Muscle of leg (tissue), 11 donors: ENCODE data around the gene HOXA2. TPM values are rescaled to one million over a fixed set of nuclear protein-coding genes. Genes with fewer than 3 reads are reported as not detected.

Experiments used
- DNase-seq: peaks from one replicate; pipeline ENCODE4 v3.0.0; 2013
- H3K27ac ChIP-seq: one replicate; pipeline ENCODE4 v1.5.1; 2013; ENCODE audit warnings: mild to moderate bottlenecking, low read length, control low read depth
- H3K27me3 ChIP-seq: one replicate; pipeline ENCODE4 v1.6.1; 2013; ENCODE audit warnings: low read length; ENCODE audit not compliant: control insufficient read depth, insufficient read depth
- H3K36me3 ChIP-seq: one replicate; pipeline ENCODE4 v1.6.1; 2013; ENCODE audit warnings: low read length; ENCODE audit not compliant: control insufficient read depth, insufficient read depth
- H3K4me1 ChIP-seq: one replicate; pipeline ENCODE4 v1.6.1; 2013; ENCODE audit warnings: low read length; ENCODE audit not compliant: control insufficient read depth, insufficient read depth
- H3K4me3 ChIP-seq: one replicate; pipeline ENCODE4 v1.5.1; 2013; ENCODE audit warnings: low read length, control low read depth
- H3K9me3 ChIP-seq: replicated peaks from 2 replicates; pipeline ENCODE4 v1.6.1; 2013; ENCODE audit warnings: low read depth, low read length; ENCODE audit not compliant: control insufficient read depth
- WGBS: methylation state at CpG from one replicate; pipeline ENCODE4 v1.1.5; 2013; ENCODE audit warnings: missing lambda C conversion rate; ENCODE audit not compliant: insufficient coverage; 5-methylcytosine and 5-hydroxymethylcytosine counted together
- polyA plus RNA-seq, 8 donors: library from polyadenylated mRNA; unstranded; fragments of 120-200 nt; gene quantifications; one replicate each; pipeline versions ENCODE4 v1.2.1 to v1.2.3, GENCODE V29; 2013; ENCODE audit warnings: inconsistent platforms in 1 of 8, low replicate concordance in 1 of 8; ENCODE audit not compliant: insufficient read length in 8 of 8, insufficient read depth in 1 of 8
- total RNA-seq: library from RNA; stranded (reverse); fragments of 120-200 nt; gene quantifications from one replicate; pipeline ENCODE4 v1.2.4, GENCODE V29; 2013

Gene HOXA2
- total and polyA plus RNA-seq, 9 donors, result 0.70 to 3.1 (median 1.3) TPM

DNA sequence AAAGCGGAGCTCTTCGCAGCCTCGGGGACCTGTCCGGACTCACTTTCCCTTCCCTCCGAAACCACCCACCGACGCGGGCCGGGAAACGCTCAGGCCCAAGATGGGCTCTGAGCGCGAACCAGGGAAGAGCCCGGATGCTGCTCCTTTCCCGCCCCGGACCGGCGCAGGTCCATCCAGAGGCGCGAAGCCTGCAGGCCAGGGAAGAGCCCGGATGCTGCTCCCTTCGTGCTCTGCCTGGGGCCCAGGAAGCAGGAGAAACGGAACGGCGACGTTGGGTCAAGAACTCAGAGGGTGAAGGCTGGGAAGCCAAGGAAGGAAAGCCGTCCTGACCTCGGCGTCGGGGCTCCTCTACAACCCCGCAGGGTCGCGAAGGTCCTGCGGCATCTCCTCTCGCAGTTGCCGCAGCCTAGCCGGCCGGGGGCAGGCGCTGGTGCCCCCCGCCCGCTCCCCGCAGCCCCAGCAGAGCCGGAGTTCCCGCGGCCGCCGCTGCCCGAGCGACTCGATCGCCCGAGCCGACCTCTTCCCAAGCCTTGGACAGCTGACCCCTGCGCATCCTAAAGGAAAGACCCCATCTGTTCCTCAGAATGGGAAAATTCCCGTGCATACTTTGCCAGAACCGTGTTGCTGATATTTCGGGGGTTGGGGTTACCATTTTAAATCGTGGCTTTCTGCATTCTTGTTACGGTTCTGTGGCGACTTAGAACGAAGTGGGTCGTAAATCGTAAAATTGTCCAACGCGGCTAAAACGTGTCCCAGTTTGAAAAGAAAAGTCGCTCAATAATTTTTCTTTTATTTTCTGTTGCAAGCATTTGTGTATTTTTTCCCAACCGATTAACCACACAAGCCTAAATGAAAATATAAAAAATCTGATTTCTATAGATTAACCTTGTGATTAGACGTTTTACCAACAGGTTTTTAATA lies 14.2 kb downstream of the HOXA2 start:
- Histone ChIP-seq H3K4me1 (peaks cover 8% of the 10 kb centered on the region), H3K9me3 (no peaks in the 10 kb centered on the region), H3K27ac (no peak overlapping the region), H3K36me3 (no peaks in the 10 kb centered on the region), H3K27me3 (peaks cover 50% of the 10 kb centered on the region), H3K4me3 (peak overlapping the region; percentile 10)
- 16% methylated on average over 57 of the region's 68 CpGs for WGBS
- no peak for DNase-seq

DNA sequence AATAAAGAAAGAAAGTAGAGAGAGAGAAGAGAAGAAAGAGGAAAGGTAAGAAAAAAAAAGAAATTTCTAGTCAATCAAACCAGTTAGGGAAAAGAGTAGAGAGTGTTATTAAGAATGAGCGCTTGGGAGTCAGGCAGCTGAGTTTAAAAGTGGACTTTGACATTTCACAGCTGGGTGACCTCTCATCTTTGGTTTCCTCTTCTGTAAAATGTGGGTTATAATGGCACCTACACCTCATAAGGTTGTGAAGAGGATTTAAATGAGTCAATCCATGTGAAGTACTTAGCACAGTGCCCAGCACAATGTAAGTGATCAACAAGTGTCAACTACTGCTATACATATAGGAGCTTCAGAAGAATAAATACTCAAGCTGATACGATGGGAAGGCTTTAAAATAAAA lies 18.8 kb downstream of the HOXA2 start:
- no CpG with 5 or more reads among the region's 2 CpGs for WGBS
- Histone ChIP-seq H3K9me3 (no peaks in the 10 kb centered on the region), H3K27me3 (peaks cover 22% of the 10 kb centered on the region), H3K4me3 (no peak overlapping the region), H3K36me3 (no peaks in the 10 kb centered on the region), H3K4me1 (peaks cover 8% of the 10 kb centered on the region), H3K27ac (no peak overlapping the region)
- DNase-seq, result no peak

DNA sequence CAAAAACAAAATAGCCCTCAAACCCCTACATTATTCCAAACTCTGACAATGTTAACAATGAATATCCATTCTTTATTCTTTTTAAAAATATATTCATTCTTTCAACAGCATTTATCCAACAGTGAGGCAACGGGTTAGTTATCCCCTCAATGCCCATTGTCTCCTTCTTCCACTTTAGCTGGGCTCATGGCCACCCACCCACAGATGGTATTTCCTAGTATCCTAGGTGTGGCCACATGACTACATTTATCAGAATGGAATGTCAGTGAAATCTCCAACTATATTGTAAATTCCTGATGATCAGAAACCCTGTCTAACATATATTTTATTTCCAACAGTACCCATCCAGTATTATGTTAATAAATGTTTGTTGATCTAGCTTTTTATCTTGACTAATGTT lies 20.3 kb downstream of the HOXA2 start:
- WGBS, result no CpG with 5 or more reads among the region's 1 CpG
- Histone ChIP-seq H3K4me3 (no peak overlapping the region), H3K27ac (no peak overlapping the region), H3K27me3 (peaks cover 8% of the 10 kb centered on the region), H3K36me3 (no peaks in the 10 kb centered on the region), H3K9me3 (no peaks in the 10 kb centered on the region), H3K4me1 (no peaks in the 10 kb centered on the region)
- DNase-seq, result no peak

- DNase-seq, result no peak
- H3K9me3 ChIP-seq, result no peaks in the 10 kb centered on the region
- no peak overlapping the region for H3K4me3 ChIP-seq
- no peak overlapping the region for H3K27ac ChIP-seq
- no peaks in the 10 kb centered on the region for H3K4me1 ChIP-seq
- 49% methylated on average over 4 of the region's 4 CpGs for WGBS
- H3K27me3 ChIP-seq, result peaks cover 2% of the 10 kb centered on the region
- no peaks in the 10 kb centered on the region for H3K36me3 ChIP-seq
Measured at GRCh38 chr7:27080844-27081436, 21.5 kb downstream of the HOXA2 start.

DNA sequence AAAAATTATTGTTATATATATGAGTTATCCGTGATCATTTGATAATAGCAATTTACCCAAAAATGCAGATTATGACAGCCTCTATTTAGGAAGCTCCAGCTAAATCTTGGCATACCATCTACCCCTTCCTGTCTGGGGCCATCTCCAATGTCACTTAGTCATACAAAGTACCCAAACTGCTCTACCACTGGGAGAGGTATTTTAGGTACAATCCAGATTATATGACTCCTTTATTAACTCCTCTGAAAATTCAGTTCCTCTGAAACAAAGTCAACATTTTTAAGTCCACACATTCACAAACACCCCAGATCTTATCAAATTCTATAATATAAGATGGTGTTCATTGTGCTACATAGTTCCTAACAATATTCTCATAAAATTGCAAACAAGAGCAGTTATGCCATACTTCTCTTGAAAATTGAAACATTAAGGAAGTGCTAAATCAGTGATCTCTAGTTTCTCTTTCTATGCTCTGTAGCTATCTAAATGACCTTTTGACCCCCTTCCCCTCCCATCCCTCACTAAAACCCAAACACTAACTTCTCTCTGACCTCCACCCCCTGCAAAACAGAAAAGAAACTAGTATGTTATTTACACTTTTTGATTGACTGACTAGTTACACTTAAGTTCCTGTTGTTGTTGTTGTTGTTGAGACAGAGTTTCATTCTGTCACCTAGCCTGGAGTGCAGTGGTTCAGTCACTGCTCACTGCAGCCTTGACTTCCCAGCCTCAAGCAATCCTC lies 23.1 kb downstream of the HOXA2 start:
- no peak overlapping the region for H3K27ac ChIP-seq
- no peaks in the 10 kb centered on the region for H3K9me3 ChIP-seq
- WGBS, result no CpG with 5 or more reads among the region's 1 CpG
- H3K27me3 ChIP-seq, result no peaks in the 10 kb centered on the region
- no peak overlapping the region for H3K4me3 ChIP-seq
- DNase-seq, result no peak
- H3K36me3 ChIP-seq, result no peaks in the 10 kb centered on the region
- no peaks in the 10 kb centered on the region for H3K4me1 ChIP-seq

GRCh38 chr7:27078616-27079233 lies 23.8 kb downstream of the HOXA2 start:
- WGBS, result no CpG with 5 or more reads among the region's 5 CpGs
- Histone ChIP-seq H3K27me3 (no peaks in the 10 kb centered on the region), H3K4me1 (no peaks in the 10 kb centered on the region), H3K36me3 (no peaks in the 10 kb centered on the region), H3K4me3 (no peak overlapping the region), H3K27ac (no peak overlapping the region), H3K9me3 (no peaks in the 10 kb centered on the region)
- DNase-seq, result no peak

- no peaks in the 10 kb centered on the region for H3K9me3 ChIP-seq
- no peaks in the 10 kb centered on the region for H3K27me3 ChIP-seq
Measured at GRCh38 chr7:27073076-27073475, 29.4 kb downstream of the HOXA2 start.

DNA sequence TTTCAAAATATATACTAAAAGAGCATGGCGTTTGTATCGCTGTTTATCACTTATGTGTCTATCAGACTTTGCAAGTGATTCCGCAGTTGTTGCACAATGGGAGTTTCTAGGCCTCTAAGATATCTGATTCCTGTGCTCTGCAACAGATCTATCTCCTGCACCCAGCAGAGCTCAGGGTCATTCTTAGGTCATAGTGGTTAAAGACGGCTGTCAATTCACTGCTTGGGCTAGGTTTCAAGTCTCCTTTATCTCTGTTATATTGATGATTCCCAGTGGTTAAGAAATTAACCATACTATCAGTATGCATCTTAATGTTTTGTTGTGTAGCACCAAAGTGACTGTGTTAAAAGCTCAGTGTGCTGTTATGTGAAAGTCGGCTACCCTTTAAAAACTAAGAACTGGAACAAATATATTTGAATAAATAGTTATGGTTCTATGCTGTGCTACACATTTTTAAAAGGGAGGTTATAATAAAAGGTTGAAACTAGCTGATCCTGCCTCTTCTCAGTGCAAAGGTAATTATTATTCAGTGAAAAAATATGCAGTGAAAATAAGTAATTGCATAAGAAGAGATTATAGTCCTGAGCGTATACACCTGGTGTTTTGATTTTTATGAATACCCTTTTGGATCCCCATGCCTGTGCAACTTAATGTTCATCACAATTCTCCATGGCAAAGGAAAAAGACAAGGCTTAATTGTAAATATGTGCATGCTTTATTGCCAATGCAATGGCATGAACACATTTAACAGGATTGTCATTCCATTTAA lies 30.7 kb downstream of the HOXA2 start:
- H3K4me1 ChIP-seq, result no peaks in the 10 kb centered on the region
- no peaks in the 10 kb centered on the region for H3K27me3 ChIP-seq
- no peak for DNase-seq
- no peak overlapping the region for H3K4me3 ChIP-seq
- no CpG with 5 or more reads among the region's 6 CpGs for WGBS
- no peaks in the 10 kb centered on the region for H3K36me3 ChIP-seq
- no peak overlapping the region for H3K27ac ChIP-seq
- no peaks in the 10 kb centered on the region for H3K9me3 ChIP-seq

More at GRCh38 chr7:27073076-27073475, 29.4 kb downstream of the HOXA2 start:
- Histone ChIP-seq H3K4me1 (no peaks in the 10 kb centered on the region), H3K36me3 (no peaks in the 10 kb centered on the region), H3K4me3 (no peak overlapping the region), H3K27ac (no peak overlapping the region)
- DNase-seq, result no peak

DNA sequence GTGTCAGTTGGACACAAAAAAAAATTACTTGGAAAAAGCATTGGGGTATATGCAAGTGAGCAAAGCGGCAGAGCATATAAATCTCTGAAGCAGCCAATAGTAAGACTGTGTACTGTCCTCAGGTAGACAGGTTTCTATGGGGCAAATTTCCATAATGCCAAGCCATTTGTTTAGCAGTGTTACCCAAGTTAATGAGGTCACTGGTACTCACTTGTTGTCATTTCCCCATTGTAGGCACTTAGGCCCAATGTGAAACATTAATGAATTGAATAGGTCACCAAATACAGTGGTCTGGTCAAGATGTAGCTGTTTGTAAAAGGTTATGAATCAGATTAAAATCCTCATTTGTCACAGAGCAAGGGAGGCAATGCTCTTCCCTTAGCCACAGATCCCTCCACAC lies 34.2 kb downstream of the HOXA2 start:
- 88% methylated on average over 1 of the region's 1 CpG for WGBS
- Histone ChIP-seq H3K27ac (no peak overlapping the region), H3K27me3 (no peaks in the 10 kb centered on the region), H3K4me3 (no peak overlapping the region), H3K4me1 (no peaks in the 10 kb centered on the region), H3K36me3 (no peaks in the 10 kb centered on the region), H3K9me3 (no peaks in the 10 kb centered on the region)
- DNase-seq, result no peak
